NCI-H1694 treated with DMSO at 0.1 percent for 48 hours (cell line): ENCODE measurements around the gene MEIS1.

Experiments
- DNase-seq: peaks from one replicate; lab custom pipeline; 2025; lab: John Stamatoyannopoulos, UW

Gene MEIS1

GRCh38 chr2:66581339-66582103 is 146.6 kb downstream of the MEIS1 start:
- no peak for DNase-seq

DNA sequence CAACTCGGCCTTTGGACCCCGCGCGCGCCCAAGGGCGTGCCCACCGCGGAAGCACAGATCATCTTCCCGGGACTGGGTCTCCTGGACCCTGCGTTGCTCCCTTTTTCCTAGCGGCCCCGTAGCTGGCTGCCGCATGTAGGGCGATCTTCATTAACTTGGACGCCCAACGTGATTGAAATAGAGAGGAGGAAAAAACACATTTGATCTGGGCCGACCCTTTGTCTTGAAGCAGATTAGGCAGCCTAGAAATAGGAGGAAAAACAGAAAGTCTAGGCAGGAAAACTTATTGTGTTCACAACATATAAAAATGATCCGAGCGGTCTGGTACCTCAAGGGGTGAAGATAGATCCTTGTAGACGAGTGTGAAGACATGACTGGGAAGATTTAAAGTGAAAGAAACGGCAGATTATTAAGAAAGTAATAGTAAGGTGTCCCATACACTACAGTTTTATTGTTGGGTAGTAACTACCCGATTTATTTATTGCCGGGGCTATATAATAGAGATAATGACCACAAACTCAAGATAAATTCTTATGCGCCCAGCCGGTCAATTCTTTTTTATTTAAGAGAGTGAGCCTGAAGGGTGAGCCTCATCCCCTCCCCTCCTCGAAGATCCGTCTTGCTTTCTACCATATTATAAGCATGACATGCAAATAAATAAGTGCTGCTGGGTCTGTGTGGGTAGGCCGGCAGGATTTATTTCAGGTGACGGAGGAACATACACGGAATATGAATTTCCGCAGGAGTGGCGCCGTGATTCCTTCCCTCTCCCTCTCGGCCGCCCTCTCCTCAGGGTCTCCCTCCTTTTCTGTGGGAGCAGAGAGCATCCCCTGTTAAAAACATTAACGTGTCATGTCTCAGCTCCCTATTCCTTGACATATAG is 147.4 kb downstream of the MEIS1 start:
- DNase-seq: no peak

DNA sequence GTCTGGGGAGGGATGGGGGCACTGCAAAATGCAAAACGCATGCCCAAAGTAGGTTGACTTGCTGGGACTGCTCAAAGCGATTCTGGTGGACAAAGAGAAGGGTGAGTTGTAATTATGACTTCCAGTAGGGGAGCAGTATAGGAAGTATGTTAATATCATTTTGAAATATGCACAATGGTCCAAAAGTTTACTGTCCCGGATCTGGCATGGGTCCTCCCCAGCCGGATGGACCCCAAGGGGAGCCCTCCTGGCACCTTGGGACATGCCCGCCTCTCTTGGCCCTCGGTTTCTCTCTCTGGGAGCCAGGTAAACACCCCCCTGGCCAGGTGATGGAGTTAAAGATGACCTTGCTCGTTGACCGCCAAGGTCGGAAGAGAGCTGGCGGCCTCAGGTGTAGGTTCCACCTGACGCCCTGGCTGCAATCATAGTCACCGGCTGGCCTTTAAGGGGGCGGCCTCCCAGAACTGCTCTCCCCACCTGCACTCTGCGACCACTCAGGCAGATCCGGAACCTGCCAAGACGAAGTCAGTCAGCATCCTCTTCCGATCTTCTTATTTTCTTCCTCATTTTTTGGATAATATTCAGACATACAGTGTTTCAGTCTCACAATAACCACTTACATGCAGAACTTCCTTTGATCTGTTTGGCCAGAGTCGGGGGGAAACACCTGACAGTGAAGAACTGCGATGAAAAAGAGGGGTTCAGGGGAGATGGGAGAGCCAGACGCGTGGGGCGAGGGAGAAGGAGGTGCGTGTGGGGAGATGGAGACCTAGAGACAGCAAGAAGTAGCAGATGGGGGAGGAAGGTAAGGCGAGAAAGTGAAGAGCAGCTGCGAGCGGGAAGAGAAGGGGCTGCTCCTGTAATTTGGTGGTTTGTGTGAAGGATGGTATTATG is 148.3 kb downstream of the MEIS1 start:
- no peak for DNase-seq

DNA sequence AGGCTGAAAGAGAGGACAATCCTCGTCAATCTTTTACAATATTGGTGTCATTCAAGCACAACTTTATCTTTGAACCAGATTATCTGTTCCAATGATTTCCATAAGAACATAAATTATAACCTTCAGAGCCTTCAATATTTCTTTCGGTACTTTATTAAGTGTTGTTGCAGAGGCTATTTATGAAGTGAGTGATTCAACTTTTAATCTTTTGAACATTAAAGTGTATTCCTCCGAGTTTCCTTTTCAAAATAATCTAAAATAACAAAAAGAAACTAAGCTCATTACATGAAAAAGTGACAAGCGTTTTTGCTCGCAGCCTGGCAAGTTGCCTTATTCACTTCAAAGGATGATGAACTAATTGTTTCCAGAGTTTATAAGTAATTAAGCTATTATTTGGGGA is 149.0 kb downstream of the MEIS1 start:
- DNase-seq: no peak

GRCh38 chr2:66585587-66585986 is 150.7 kb downstream of the MEIS1 start:
- DNase-seq: no peak

DNA sequence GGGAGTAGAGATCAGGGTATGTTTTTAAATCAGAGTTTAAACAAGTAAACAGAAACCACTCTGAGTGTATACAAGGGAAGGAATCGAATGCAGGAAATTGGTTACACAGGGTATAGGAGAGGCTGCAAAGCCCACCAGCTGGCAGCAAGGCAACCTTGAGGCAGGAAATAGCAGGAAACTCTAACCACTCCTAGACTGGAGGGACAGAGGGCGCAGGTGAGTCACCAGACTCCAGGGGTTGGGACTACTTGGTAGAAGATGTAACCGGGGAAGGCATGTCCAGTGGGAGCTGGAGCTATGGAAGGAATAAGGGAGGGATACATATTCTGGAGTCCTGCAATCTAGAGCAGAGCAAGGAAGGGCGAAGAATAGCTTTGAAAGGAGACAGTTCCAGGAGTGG is 152.3 kb downstream of the MEIS1 start:
- peak; percentile 8 for DNase-seq

- DNase-seq: no peak
Measured at GRCh38 chr2:66594001-66594400, 159.1 kb downstream of the MEIS1 start.

DNA sequence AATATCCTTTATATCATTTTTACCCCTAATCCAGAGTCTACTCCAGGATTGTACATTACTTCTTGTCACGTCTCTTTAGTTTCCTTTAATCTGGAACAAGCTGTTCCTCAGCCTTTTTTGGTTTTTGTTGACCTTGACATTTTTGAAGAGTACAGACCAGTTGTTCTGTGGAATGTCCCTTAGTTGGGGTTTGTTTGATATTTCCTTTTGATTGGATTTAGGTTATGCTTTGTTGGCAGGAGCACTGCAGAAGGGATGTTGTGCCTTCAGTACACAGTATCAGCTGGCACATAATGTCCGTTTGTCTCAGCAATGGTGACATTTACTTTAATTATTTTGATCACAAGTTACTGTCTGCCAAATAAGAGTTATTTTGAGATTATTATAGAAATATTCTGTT is 160.6 kb downstream of the MEIS1 start:
- DNase-seq: no peak

DNA sequence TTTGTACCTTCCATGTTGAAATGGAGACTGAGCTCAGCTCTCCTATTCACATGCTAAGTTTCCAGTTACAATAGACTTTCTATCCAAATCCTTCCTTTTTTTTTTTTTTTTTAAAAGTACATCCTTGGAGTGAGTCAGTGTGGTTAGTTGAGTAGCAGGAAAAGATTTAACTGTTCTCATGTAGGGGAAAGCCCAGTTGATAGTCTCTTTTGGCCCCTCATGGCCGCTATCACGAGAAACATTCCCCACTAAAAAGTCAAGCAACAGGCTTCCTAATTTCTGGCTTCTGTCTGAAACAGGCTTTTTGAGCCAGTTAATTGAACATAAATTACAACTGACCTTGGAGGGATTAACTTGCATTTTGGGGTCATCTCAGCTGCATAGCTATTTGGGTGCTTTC is 161.3 kb downstream of the MEIS1 start:
- DNase-seq: no peak

- no peak for DNase-seq
Measured at GRCh38 chr2:66601624-66602023, 166.7 kb downstream of the MEIS1 start.

GRCh38 chr2:66602341-66602740 is 167.4 kb downstream of the MEIS1 start:
- DNase-seq: no peak

DNA sequence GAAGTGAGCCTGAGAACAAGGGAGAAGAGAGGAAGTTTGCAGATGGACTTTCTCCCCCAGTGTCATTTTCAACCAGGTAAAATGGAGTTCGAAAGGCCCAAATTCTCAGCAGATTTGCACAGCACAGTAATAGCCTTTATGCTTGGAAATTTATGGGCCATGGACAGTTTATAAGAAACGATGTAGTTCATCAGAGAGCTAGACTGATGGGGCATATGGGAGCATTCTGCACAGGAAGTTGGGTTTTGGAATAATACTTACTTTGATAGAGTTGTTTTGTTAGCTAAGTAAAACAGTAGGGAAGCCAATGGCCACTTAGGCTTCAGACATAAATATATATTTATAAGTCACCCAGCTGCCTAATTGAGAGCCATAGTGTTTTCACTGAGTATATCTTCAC is 169.4 kb downstream of the MEIS1 start:
- no peak for DNase-seq

- DNase-seq: no peak
Measured at GRCh38 chr2:66604976-66605375, 170.1 kb downstream of the MEIS1 start.

- DNase-seq: no peak
Measured at GRCh38 chr2:66607152-66607551, 172.2 kb downstream of the MEIS1 start.
